NOMO-1 treated with DMSO at 0.1 percent for 48 hours (cell line): Measurements from ENCODE around the gene MAL.

ENCODE experiments used
- DNase-seq: peaks from one replicate; lab custom pipeline; 2025; ENCODE audit not compliant: unreplicated experiment; lab: John Stamatoyannopoulos, UW

Gene MAL

DNA sequence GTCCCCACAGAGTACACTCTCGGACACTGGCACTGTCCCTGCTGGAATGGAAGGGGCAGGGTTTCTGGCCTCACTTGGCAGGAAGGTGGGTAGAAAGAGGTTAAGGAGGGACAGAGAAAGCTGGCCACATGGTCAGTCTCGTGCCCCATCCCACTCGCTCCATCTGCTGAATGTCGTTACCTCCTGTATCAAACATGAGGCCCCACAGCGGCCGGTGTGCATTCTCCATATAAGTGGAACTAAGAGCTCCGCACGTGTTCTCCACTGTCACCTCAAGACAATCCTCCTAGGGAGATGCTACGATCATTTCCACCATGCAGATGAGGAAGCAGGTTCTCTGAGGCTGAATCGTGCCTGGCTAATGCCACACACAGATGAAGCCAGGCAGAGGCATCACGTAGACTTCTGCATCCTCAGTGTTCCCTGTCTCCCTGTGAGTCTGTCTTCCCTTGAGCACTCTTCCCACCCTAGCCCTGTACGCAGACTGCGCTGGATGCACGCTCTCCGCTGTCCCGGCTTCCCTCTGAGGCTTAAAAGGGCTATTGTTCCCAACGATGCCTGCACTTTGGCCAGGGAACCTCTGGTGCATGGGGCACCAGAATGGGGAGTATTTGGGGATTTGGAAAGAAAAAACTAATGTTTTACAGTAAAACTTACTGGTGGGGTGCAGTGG is 35.1 kb downstream of the MAL start:
- no peak for DNase-seq

DNA sequence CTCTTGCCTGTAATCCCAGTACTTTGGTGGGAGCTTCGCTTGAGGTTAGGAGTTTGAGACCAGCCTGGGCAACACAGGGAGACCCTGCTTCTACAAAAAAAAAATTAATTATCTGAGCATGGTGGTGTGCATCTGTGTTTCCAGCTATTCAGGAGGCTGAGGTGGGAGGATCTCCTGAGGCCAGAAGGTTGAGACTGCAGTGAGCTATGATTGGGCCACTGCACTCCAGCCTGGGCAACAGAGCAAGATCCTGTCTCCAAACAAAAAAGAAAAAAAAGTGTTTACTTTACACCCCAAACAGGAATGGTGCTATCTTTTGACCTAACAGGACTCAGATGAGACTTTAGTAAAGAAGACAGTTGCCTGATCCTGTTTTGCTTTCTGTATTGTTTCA is 35.6 kb downstream of the MAL start:
- no peak for DNase-seq

DNA sequence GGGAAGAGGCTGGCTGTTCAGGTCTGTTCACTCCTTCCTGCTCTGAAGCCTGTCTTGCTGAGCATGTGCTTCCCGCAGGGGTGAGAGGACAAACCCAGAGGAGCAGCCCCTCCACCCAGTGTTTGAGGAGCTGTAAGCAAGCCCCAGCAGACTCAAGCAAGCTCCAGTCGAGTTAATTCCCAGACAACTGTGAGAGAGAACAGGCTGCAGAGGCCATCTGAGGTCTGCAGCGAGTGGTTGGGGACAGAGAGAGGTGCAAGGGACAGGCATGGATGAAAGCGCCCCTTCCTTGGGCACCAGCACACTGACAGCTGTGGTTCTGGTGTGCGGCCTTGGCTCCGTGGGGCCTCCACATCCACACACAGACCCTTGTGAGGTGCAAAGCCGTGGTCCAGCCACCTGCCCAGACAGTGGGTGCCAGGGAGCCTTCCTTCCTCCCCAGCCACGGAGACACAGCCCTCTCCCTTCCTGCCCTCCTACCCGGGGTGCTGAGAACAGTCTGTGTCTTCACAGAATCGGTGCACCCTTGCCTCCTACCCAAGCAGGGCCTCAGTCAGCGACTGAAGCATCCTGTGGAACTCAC is 36.2 kb downstream of the MAL start:
- no peak for DNase-seq

DNA sequence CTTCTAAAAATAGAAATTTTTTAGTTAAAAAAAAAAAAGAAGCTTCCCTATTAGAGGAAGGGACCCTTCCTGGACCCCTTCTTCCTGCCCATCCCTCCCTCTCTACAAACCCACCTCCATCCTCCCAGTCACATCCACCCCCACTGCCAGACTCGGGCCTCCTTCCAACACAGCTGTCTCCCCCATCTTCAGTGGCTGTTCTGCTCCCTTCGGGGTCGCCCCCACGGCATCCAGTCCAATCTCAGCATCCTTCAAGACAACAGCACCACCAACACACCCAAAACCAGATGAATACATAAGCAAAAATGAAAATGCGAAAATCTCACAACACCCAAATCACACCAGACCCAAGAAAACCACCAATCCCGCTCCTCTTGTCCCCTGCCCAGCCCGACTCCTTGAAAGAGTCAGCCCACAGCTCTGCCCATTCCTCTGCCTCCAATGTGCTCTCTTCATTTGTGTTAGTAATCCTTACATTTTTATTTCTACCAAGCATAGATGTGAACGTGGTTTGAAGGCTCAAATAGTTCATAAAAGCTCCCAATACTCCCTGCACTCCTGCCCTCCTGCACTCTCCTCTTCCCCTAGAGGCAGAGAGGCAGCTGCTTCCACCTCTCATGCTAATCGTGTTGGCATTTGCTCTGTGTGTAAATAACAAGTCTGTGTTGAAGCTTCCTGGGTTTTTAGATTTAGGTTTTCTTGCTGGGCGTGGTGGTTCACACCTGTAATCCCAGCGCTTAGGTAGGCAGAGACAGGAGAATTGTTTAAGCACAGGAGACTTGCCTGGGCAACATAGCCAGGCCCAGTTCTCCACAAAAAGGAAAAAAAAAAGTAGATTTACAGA is 37.0 kb downstream of the MAL start:
- no peak for DNase-seq

DNA sequence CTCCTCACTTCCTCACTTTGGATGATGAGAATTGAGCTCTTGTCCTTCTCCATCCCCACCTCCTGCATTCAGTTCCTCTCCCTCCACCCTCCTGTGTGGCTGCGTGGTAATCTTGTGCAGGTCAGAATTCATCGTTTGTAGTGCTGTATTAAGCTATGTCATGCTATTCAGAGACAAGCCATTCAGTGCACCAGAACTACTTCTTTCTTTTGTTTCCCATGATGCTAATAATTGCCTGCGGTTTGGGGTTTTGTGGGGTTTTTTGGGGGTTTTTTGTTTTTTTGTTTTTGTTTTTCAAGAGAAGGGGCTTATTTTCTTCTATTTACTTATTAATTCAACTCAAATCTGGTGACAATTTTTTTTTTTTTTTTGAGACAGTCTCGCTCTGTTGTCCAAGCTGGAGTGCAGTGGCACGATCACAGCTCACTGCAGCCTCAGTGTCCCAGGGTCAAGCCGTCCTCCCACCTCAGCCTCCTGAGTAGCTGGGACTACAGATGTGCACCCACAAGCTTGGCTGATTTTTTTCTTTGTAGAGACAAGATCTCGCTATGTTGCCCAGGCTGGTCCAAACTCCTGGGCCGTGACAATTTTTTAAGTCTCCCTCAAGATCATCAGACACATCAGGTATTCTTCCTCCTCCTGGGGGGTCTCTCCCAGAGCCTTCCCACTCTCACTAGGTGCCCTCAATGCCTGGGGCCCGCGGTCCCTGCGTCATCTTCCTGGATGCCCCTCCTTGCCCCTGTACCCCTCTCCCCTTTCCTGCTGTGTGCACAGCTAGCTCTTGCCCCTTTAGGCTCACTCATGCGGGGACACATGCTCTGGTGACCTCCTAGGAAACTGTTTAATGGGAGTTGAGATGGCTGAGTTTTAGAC is 37.8 kb downstream of the MAL start:
- no peak for DNase-seq

DNA sequence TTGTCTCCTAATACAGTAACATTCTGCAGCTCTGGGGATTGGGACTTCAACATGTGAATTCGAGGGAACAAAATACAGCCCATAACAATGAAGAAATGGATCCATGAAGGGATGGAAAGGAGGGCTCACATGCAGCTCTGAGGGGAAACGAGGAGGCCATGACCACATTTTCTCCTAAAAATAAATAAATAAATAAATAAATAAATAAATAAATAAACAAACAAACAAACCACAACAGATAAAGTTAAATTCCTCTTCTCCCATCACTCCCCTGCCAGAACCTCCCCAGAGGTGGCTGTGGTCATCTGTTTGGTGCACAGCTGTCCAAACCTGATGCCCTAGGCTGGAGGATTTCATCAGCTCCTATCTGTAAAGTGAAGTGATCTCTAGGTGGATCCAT is 42.7 kb downstream of the MAL start:
- DNase-seq: no peak

DNA sequence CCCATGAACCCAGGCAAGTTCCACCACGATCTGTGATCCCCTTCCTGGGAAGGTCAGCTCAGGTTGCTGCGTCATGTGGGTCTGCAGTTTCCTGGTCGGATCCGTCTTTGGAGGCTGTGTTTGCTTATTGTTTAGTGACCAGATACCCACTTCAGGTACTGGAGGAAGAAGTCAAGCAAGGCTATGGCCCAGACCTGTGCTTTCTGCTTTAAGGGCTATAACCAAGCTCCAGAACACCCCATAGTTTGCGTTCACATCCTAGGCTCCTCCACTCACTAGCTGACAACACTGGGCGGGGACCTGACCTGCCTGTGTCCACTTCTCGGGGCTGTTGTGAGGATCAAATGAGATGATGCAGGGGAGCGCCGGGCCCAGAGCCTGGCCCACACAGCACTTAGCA is 44.0 kb downstream of the MAL start:
- no peak for DNase-seq

DNA sequence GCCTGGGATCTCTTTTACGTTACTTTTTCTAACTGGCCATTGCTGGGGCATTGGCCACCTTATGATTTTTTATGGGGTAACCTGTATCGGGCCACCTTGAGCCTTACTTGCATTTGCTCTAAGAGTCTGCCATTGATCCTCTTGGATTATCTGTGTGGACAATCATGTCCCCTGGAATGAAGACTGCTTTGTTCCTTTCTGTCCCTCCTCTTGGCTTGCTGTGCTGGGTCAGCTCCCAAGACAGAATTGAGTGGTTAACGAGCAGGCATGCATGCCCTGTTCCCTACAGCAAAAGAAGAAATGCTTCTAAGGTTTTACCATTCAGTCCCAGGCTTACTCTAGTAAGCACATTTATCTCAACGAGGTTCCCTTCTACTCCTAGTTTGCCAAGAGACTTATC is 46.3 kb downstream of the MAL start:
- DNase-seq: no peak

DNA sequence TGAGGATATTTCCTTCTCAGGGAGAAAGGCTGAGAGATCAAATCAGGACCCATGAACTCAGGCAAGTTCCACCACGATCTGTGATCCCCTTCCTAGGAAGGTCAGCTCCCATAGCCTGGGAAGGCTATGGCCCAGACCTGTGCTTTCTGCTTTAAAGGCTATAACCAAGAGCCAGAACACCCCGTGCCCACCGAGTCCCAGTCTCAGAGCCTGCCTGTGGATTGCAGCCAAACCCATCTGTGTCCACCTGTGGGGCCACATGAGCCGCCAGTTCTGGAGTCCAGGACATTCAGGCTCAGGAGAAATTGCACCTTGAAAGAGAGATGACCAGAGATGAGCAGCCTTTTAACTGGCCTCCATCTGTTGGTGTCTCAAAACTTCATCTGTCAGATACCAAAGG is 46.9 kb downstream of the MAL start:
- DNase-seq: no peak

DNA sequence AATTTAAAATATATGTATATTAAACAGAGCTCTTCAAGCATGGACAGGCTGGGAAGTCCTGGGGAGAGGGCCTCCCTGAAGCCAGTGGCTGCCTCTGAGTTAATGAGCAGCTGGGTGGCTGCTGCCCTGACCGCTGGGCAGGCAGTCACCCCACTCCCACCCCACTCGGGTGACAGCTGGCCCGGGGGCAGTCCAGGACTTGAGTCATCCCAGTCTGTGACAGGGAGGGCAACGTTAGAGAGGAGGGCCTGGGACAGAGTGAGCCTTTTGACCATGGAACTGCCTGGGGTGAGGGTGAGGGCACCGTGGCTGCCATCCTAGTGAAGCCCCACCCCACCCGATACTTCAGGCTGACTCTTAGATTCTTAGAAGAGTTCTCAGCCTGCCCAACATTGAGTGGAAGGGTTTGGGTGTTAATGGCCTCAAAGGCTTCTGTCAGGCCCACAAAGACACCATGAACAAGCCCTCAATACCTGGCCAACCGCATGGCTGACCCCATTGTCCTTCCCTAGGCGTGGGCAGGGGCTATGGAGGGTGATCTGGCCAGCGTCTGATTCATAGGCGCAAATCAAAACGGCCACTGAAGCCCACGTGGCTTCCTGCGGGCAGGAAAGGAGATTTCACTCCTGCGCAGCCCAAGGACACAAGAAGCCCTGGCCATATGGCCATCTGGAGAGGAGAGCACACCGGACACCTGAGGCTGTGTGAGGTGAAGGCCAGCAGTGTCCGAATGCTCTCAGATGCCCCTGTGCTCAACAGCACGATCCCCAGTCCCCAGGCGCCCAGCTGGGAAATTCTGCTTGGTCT is 48.6 kb downstream of the MAL start:
- no peak for DNase-seq

DNA sequence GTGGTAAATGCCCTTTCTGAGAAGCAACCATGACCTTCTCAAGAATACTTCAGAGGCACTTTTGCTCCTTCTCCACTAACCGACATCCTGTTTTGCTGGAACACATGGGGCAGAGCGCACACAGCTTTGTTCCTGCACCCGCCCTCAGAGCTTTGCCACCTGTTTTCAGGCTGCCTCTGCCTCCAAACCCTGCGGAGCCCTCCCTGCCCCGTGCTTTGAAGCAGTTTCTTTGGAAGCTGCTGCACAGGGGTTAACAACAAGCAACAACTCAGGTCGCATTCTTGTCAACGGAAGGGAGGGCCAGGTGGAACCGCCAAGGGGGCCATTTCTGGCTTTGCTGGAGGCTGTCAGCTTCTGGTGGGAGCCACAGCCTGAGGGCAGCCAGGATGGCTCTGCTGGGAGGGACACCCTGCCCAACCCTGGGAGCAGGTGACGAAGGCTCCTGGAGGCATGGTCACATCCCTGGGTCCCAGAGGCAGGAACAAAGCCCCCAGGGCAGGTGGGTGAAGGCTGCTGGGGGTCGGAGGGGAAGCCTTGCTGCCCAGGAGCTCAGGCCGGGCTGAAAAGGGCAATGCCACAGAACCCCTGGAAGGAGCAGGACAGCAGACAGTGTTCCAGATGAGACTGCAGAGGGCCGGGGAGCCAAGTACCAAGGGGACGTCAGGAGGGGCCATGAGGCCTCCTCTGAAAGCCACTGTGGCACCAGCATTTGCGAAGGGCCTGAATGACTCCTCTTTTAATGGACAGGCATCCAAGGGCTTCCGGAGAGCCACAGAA is 49.3 kb downstream of the MAL start:
- DNase-seq: no peak

DNA sequence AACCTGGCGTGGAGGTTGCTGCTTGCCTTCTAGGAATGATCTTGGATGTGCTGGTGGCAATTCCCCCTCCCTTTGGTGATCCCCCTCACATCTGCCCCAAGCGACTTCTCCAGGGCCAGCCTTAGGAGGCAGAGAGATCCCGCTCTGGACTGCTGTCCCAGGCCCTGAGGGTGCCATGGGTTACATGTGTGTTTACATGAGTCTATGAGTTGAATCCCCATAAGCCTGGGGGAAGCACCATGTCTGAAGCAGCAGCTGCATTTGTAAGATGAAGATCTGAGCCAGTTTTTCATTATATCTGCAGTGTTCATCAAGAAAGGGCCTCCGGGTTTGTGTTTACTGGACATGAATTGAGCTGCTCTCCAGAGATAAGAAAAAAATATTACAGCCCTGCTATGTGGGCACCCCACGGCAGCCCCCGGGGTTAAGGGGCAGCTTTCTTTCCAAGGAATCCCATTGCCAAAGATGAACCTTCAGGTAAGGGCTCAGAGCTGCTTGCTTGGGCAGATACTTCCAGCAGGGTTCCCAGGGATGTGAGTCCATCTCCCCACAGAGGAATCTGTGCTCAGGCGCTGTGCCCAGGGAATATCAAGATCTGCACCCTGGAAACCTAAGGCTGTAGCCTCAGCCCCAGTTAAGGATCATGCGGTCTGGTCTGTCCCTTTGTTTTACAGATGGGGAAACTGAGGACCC is 50.1 kb downstream of the MAL start:
- DNase-seq: no peak

DNA sequence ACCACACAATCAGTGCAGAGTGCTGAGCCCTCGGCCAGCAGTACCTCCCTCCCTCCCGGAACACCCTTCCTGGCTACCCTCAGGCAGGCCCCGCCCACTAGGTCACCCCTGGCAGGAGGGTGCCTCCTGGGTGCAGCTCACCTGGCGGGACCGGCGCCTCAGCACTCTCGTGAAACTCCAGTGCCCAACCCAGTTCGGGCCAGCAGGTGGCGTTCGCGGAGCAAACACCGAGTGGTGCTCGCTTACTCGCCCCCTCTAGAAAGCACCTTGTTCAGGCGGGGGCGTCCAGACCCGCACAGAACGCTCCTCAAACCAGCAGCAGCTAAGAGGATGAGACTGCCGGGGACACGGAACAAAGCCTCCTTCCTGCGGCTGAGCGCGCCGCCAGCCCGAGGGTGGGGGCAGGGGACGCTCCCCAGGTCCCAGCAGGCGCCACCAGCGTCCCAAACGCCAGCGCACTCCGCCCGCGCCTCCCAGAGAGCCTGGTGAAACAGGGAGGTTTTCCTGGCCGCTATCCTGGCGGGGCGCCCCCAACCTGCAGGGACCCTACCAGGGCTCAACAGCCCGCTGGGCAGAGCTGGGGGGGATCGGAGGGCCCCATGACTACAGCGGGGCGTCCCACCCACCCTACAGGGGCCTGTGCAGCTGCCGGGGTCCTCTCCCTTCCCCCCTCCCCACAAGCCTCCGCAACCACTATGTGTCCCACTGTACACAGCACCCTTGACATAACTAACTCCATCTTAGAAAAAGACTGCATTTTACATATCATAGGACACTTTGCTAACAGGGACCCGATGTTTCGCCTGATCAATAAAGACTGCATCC is 51.4 kb downstream of the MAL start:
- no peak for DNase-seq

DNA sequence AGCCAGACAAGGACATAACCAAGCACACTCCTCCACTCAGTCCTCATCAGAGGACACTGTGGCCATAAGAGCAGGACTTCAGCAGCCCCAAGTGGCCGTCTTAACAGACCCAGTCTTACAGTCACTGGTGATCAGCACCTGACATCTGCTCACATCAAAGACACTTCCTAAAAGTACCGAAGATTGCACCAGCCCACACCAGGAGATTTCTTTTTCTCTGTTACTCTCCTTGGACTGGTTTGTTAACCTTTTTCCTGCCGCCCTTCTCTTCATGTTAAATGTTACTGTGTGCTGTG is 52.0 kb downstream of the MAL start:
- no peak for DNase-seq

DNA sequence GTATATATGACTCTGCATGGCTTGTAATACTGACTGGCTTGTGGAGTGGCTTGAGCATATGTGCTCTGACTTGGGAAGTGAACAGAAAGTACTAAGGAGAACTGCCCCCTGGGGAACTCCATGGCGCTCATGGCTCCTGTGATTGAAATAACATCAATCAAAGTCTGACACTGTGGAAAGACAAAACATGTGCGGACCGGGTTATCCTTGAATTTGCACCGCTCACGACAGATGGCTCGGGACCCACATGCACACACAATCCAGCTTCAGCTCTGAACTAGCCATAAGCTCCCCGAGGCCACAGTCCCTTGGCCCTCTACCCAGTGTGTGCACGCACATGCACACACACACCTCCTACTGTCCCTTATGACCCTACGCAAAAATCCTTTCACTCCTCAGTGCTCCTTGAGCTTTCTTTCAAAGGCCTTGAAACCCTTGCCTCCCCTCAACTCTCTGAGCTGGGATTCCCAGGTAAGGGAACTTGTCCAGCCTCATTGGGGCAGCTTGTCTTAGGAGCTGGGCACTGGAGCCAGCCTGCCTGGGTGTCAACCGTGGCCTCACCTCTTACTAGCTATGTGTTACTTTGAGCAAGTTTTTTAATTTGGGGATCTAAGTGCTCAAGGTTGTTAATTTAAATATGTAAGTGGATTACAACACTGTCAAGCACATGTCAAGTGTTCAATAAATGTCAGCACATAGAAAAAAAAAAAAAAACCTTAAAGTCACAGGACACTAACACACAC is 52.5 kb downstream of the MAL start:
- no peak for DNase-seq

DNA sequence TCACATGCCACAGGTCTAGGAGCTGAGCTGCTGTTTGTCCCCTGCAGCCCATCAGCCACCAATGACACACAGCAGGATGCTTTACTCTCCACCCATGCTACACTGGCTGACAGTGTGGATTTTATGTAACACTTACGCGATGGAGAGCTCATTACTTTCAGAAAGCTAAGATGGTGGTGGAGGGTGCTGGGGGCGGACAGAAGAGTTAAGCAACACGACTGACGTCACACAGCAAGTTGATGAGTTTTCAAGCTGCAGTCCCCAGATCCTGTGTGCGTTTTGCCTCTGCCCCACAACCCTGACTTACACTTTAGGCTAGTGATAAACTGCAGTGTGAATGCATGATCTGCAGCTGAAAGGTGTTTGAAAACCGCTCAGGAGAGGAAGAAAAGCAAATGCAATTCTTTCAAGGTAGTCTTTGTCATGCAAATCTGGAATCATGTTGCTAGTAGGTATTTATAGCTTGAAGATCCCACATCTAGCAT is 53.7 kb downstream of the MAL start:
- no peak for DNase-seq

DNA sequence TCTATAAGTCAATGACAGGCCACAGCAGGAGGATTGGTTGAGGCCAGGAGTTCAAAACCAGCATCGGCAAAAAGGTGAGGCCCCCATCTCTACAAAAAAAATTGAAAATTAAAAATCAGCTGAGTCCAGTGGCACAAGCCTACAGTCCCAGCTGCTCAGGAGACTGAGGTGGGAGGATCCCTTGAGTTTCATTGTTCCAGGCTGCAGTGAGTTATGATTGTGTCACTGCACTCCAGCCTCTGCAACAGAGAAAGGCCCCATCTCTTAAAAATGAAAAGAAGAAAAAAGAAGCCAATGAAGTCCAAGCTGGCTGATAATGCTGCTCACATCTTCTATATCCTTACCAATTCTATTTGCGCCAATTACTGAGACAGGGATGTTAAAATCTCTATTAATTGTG is 57.0 kb downstream of the MAL start:
- DNase-seq: no peak

DNA sequence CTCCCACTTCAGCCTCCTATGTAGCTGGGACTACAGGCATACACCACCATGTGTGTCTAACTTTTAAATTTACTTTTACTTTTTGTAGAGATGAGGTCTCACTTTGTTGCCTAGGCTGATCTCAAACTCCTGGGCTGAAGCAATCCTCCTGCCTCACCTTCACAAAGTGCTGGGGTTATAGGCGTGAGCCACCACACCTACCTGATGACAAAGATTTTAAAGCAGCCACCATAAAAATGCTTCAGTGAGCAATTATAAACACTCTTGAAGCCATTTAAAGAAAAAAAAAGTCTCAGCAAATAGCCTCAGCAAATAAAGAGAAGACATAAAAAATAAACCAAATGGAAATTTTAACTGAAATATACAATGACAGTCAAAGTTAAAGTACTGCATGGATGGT is 60.5 kb downstream of the MAL start:
- DNase-seq: no peak
